HEK293 (cell line): ENCODE results near the gene UBE2C.

Source experiments
- CTCF ChIA-PET: fragments of 350-600 bp; formaldehyde crosslinking; extraction: SDS; loops from one replicate; lab custom pipeline; 2021; ENCODE audit warnings: antibody characterized with exemption; lab: Yijun Ruan, JAX
- POLR2A ChIA-PET: fragments of 300-600 bp; formaldehyde crosslinking; extraction: SDS; loops from one replicate; lab custom pipeline; 2020; ENCODE audit warnings: antibody characterized with exemption, inconsistent platforms; lab: Yijun Ruan, JAX
- H3K27ac ChIP-seq: fragments of 200-500 bp; sonication (Bioruptor generic); 2 replicates; pipeline ENCODE4 v1.5.1; 2014; ENCODE audit warnings: low read depth, low read length, control low read depth, inconsistent platforms; ENCODE audit errors: extremely low read depth
- H3K36me3 ChIP-seq, 2 experiments: fragments of 200-500 bp in 1 of 2; sonication (Bioruptor generic) in 1 of 2; 1 replicate in 1 of 2; 2 replicates in 1 of 2; pipeline ENCODE4 v1.5.1; 2014 to 2017; ENCODE audit warnings: inconsistent platforms in 2 of 2, low read length in 2 of 2; ENCODE audit not compliant: control insufficient read depth in 2 of 2, insufficient read depth in 1 of 2
- H3K4me1 ChIP-seq: fragments of 200-500 bp; sonication (Bioruptor generic); 2 replicates; pipeline ENCODE4 v1.5.1; 2014; ENCODE audit warnings: mild to moderate bottlenecking, low read length, inconsistent platforms; ENCODE audit not compliant: control insufficient read depth, insufficient read depth
- H3K4me3 ChIP-seq: 2 replicates; pipeline ENCODE4 v1.5.1; 2011; ENCODE audit warnings: low read depth, mild to moderate bottlenecking, control low read depth, low read length, moderate library complexity
- H3K9me3 ChIP-seq: fragments of 200-500 bp; sonication (Bioruptor generic); 2 replicates; pipeline ENCODE4 v1.5.1; 2014; ENCODE audit warnings: low read depth, low read length, inconsistent platforms; ENCODE audit not compliant: control insufficient read depth, insufficient read depth
- HOXC10 ChIP-seq: sonication (generic); formaldehyde crosslinking; IDR thresholded peaks from 2 replicates; pipeline ENCODE4 v1.8.1; 2023; ENCODE audit warnings: mild to moderate bottlenecking, missing genetic modification reagents
- IKZF3 ChIP-seq: fragments of 450-650 bp; IDR thresholded peaks from 2 replicates; pipeline ENCODE4 v1.5.0; 2018; ENCODE audit warnings: missing biosample characterization, mild to moderate bottlenecking, missing genetic modification characterization, moderate library complexity
- KLF8 ChIP-seq: fragments of 450-650 bp; formaldehyde crosslinking; IDR thresholded peaks from 2 replicates; pipeline ENCODE4 v1.5.1; 2016; ENCODE audit warnings: missing biosample characterization, missing genetic modification characterization
- KLF9 ChIP-seq: fragments of 450-650 bp; formaldehyde crosslinking; IDR thresholded peaks from 2 replicates; pipeline ENCODE4 v1.5.1; 2016; ENCODE audit warnings: missing biosample characterization, missing genetic modification characterization, low read depth
- WT1 ChIP-seq: fragments of 450-650 bp; formaldehyde crosslinking; IDR thresholded peaks from 2 replicates; pipeline ENCODE4 v1.5.1; 2016; ENCODE audit warnings: missing biosample characterization, missing genetic modification characterization
- ZBTB8A ChIP-seq: fragments of 450-650 bp; formaldehyde crosslinking; IDR thresholded peaks from 2 replicates; pipeline ENCODE4 v1.5.1; 2016; ENCODE audit warnings: missing biosample characterization, missing genetic modification characterization
- ZEB2 ChIP-seq: fragments of 450-650 bp; formaldehyde crosslinking; IDR thresholded peaks from 2 replicates; pipeline ENCODE4 v1.5.1; 2016; ENCODE audit warnings: missing biosample characterization, missing genetic modification characterization
- ZFHX2 ChIP-seq: fragments of 450-650 bp; formaldehyde crosslinking; conservative IDR thresholded peaks from 2 replicates; pipeline ENCODE4 v1.5.1; 2016; ENCODE audit warnings: missing biosample characterization, missing genetic modification characterization
- ZNF114 ChIP-seq: fragments of 450-650 bp; formaldehyde crosslinking; IDR thresholded peaks from 2 replicates; pipeline ENCODE4 v1.5.0; 2017; ENCODE audit warnings: missing biosample characterization, missing genetic modification characterization
- ZNF174 ChIP-seq: fragments of 450-650 bp; formaldehyde crosslinking; IDR thresholded peaks from 2 replicates; pipeline ENCODE4 v1.5.0; 2017; ENCODE audit warnings: missing biosample characterization, mild to moderate bottlenecking, missing genetic modification characterization
- ZNF214 ChIP-seq: fragments of 450-650 bp; formaldehyde crosslinking; IDR thresholded peaks from 2 replicates; pipeline ENCODE4 v1.5.1; 2017; ENCODE audit warnings: missing biosample characterization, mild to moderate bottlenecking, missing genetic modification characterization, borderline replicate concordance
- ZNF248 ChIP-seq: fragments of 450-650 bp; formaldehyde crosslinking; IDR thresholded peaks from 2 replicates; pipeline ENCODE4 v1.5.1; 2017; ENCODE audit warnings: missing biosample characterization, missing genetic modification characterization
- ZNF311 ChIP-seq: fragments of 450-650 bp; formaldehyde crosslinking; IDR thresholded peaks from 2 replicates; pipeline ENCODE4 v1.5.1; 2017; ENCODE audit warnings: missing biosample characterization, missing genetic modification characterization, borderline replicate concordance
- ZNF558 ChIP-seq: fragments of 450-650 bp; formaldehyde crosslinking; IDR thresholded peaks from 2 replicates; pipeline ENCODE4 v1.5.1; 2016; ENCODE audit warnings: missing biosample characterization, missing genetic modification characterization
- ZNF561 ChIP-seq: fragments of 450-650 bp; IDR thresholded peaks from 2 replicates; pipeline ENCODE4 v1.5.1; 2018; ENCODE audit warnings: missing biosample characterization, missing genetic modification characterization, borderline replicate concordance
- ZNF658 ChIP-seq: fragments of 450-650 bp; formaldehyde crosslinking; IDR thresholded peaks from 2 replicates; pipeline ENCODE4; 2016; ENCODE audit warnings: missing biosample characterization, missing genetic modification characterization
- ZNF747 ChIP-seq: fragments of 450-650 bp; formaldehyde crosslinking; IDR thresholded peaks from 2 replicates; pipeline ENCODE4 v1.5.1; 2016; ENCODE audit warnings: missing biosample characterization, missing genetic modification characterization
- ZNF776 ChIP-seq: fragments of 450-650 bp; formaldehyde crosslinking; IDR thresholded peaks from 2 replicates; pipeline ENCODE4 v1.5.0; 2017; ENCODE audit warnings: missing biosample characterization, missing genetic modification characterization, borderline replicate concordance
- ZXDB ChIP-seq: fragments of 450-650 bp; formaldehyde crosslinking; IDR thresholded peaks from 2 replicates; pipeline ENCODE4 v1.5.1; 2016; ENCODE audit warnings: missing biosample characterization, missing genetic modification characterization
- TF ChIP-seq, protein P1 (sequence below): fragments of 450-650 bp; formaldehyde crosslinking; IDR thresholded peaks from 2 replicates; pipeline ENCODE4 v1.5.1; 2017; ENCODE audit warnings: missing biosample characterization, missing genetic modification characterization
- TF ChIP-seq, protein P2 (sequence below): fragments of 450-650 bp; formaldehyde crosslinking; IDR thresholded peaks from 2 replicates; pipeline ENCODE4 v1.5.1; 2017; ENCODE audit warnings: missing biosample characterization, missing genetic modification characterization
- TF ChIP-seq, protein P3 (sequence below): fragments of 450-650 bp; formaldehyde crosslinking; IDR thresholded peaks from 2 replicates; pipeline ENCODE4 v1.5.1; 2016; ENCODE audit warnings: missing biosample characterization, missing genetic modification characterization
- TF ChIP-seq, protein P4 (sequence below): fragments of 450-650 bp; formaldehyde crosslinking; IDR thresholded peaks from 2 replicates; pipeline ENCODE4 v1.5.1; 2016; ENCODE audit warnings: missing biosample characterization, missing genetic modification characterization
- TF ChIP-seq, protein P5 (sequence below): fragments of 450-650 bp; formaldehyde crosslinking; IDR thresholded peaks from 2 replicates; pipeline ENCODE4 v1.5.1; 2016; ENCODE audit warnings: missing biosample characterization, missing genetic modification characterization

Gene UBE2C

DNA sequence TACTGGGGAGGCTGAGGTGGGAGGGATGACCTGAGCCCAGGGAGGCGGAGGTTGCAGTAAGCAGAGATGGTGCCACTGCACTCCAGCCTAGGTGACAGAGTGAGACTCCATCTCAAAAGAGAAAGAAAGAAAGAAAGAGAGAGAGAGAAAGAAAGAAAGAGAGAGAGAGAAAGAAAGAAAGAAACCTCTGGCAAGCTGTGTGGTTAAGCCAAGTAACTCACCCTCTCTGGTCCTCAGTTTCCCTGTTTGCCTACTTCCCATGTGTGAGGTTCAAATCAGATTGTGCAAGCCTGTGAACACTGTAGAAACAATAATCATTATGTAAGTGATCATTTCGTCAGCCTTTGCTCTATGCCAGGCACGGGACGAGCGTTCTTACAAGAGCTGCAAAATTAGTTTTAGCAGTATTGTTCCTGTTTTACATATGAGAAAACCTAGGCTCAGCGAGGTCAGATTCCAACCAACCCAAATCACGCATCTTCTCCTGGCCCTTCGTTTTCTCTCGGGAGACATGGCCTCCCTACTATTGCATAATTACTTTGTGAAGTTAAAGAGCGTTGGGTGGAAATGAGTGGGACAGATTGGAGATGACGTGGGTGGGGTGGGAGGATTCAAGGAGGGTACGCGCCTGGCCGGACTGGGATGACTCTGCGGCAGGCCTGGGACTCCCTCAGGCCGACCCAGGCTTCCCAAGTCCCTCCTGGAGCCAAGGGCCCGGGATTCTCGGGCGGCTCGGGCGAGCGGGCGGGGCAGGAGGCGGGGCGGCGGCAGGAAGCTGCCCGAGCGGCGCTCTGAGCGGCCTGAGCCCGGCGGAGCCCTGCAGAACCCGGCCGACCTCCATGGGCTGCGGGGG, 20.8 kb downstream of the UBE2C start, which contains the start of gene SNX21 (continued):
- TF ChIP-seq, protein P1, sequence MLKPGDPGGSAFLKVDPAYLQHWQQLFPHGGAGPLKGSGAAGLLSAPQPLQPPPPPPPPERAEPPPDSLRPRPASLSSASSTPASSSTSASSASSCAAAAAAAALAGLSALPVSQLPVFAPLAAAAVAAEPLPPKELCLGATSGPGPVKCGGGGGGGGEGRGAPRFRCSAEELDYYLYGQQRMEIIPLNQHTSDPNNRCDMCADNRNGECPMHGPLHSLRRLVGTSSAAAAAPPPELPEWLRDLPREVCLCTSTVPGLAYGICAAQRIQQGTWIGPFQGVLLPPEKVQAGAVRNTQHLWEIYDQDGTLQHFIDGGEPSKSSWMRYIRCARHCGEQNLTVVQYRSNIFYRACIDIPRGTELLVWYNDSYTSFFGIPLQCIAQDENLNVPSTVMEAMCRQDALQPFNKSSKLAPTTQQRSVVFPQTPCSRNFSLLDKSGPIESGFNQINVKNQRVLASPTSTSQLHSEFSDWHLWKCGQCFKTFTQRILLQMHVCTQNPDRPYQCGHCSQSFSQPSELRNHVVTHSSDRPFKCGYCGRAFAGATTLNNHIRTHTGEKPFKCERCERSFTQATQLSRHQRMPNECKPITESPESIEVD (tag by site-specific recombination) = no peak
- TF ChIP-seq HOXC10 (CRISPR knock-in tag) = no peak
- TF ChIP-seq WT1 = peak; percentile 65
- TF ChIP-seq, protein P2, sequence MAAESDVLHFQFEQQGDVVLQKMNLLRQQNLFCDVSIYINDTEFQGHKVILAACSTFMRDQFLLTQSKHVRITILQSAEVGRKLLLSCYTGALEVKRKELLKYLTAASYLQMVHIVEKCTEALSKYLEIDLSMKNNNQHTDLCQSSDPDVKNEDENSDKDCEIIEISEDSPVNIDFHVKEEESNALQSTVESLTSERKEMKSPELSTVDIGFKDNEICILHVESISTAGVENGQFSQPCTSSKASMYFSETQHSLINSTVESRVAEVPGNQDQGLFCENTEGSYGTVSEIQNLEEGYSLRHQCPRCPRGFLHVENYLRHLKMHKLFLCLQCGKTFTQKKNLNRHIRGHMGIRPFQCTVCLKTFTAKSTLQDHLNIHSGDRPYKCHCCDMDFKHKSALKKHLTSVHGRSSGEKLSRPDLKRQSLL (tag by site-specific recombination) = no peak
- peak; percentile 34; the same call in 1 of the 2 replicates for TF ChIP-seq ZXDB
- TF ChIP-seq ZNF214 (tag by site-specific recombination) = no peak
- peak; percentile 97 for TF ChIP-seq ZFHX2 (tag by site-specific recombination)
- no peak for TF ChIP-seq ZNF311 (tag by site-specific recombination)
- no peak for TF ChIP-seq ZNF114 (tag by site-specific recombination)
- TF ChIP-seq ZBTB8A (tag by site-specific recombination) = peak; percentile 92
- TF ChIP-seq ZNF658 (tag by site-specific recombination) = no peak
- TF ChIP-seq ZNF776 (tag by site-specific recombination) = no peak
- peak; percentile 97 for TF ChIP-seq IKZF3
- no peak for TF ChIP-seq ZNF747 (tag by site-specific recombination)
- TF ChIP-seq, protein P3, sequence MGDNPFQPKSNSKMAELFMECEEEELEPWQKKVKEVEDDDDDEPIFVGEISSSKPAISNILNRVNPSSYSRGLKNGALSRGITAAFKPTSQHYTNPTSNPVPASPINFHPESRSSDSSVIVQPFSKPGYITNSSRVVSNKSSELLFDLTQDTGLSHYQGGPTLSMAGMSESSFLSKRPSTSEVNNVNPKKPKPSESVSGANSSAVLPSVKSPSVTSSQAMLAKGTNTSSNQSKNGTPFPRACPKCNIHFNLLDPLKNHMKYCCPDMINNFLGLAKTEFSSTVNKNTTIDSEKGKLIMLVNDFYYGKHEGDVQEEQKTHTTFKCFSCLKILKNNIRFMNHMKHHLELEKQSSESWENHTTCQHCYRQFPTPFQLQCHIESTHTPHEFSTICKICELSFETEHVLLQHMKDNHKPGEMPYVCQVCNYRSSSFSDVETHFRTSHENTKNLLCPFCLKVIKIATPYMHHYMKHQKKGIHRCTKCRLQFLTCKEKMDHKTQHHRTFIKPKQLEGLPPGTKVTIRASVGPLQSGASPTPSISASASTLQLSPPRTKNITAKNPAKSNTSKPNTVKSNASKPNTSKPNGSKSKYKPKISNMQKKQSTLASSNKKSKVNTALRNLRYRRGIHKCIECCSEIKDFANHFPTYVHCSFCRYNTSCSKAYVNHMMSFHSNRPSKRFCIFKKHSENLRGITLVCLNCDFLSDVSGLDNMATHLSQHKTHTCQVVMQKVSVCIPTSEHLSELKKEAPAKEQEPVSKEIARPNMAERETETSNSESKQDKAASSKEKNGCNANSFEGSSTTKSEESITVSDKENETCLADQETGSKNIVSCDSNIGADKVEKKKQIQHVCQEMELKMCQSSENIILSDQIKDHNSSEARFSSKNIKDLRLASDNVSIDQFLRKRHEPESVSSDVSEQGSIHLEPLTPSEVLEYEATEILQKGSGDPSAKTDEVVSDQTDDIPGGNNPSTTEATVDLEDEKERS = peak; percentile 3; the same call in 1 of the 2 replicates
- TF ChIP-seq, all 188 proteins: peak for 21

DNA sequence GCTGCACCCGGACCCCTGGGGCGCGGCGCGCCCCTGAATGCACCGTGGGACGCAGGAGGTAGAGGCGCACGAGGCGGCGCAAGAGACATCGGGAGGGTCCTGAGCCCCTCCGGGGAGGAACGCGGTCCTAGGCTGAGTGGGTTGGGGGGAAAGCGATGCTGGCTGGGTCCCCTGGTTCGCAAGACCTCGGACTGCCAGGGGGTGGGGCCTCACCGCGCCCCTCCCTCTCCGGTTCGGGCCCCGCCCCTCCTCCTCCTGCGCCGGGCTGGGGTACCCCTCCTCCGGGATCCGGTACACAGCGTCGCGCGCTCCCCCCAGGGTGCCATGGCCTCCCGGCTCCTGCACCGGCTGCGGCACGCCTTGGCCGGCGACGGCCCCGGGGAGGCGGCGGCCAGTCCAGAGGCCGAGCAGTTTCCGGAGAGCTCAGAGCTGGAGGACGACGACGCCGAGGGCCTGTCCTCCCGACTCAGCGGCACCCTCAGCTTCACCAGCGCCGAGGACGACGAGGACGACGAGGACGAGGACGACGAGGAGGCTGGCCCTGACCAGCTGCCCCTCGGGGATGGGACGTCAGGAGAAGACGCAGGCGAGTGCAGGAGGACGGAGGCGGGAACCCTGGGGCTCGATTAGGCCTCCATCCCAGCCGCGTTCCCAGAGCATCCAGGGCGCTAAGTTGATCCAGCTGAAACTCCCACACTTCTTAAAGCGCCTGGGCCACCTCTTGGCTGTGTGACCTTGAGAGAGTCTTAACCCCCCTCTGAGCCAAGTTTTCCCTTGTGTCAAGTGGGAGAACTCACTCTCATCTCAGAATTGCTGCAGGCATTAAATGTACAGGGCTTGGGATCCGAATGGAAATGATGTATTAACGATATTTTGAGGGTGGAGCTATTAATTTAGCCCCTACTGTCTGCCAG, 21.7 kb downstream of the UBE2C start:
- CTCF ChIA-PET = interaction anchor here (0.6 to 2.0 kb wide), 3 partner anchors 10 to 1953 kb away, joined by 4 to 8 read pairs (median 4); no protein-coding TSS in a partner anchor
- Histone ChIP-seq H3K27ac (peak overlapping the region; percentile 46), H3K4me1 (no peaks in the 10 kb centered on the region; the same call in 1 of the 2 replicates)
- TF ChIP-seq ZNF311 (tag by site-specific recombination) (no peak), ZNF561 (tag by site-specific recombination) (peak; percentile 88; the same call in 1 of the 2 replicates), ZNF248 (tag by site-specific recombination) (no peak), ZEB2 (tag by site-specific recombination) (peak; percentile 44; the same call in 1 of the 2 replicates), KLF9 (peak; percentile 84), ZNF558 (tag by site-specific recombination) (no peak), ZNF174 (no peak), KLF8 (tag by site-specific recombination) (peak; percentile 53; the same call in 1 of the 2 replicates)
- TF ChIP-seq, protein P4, sequence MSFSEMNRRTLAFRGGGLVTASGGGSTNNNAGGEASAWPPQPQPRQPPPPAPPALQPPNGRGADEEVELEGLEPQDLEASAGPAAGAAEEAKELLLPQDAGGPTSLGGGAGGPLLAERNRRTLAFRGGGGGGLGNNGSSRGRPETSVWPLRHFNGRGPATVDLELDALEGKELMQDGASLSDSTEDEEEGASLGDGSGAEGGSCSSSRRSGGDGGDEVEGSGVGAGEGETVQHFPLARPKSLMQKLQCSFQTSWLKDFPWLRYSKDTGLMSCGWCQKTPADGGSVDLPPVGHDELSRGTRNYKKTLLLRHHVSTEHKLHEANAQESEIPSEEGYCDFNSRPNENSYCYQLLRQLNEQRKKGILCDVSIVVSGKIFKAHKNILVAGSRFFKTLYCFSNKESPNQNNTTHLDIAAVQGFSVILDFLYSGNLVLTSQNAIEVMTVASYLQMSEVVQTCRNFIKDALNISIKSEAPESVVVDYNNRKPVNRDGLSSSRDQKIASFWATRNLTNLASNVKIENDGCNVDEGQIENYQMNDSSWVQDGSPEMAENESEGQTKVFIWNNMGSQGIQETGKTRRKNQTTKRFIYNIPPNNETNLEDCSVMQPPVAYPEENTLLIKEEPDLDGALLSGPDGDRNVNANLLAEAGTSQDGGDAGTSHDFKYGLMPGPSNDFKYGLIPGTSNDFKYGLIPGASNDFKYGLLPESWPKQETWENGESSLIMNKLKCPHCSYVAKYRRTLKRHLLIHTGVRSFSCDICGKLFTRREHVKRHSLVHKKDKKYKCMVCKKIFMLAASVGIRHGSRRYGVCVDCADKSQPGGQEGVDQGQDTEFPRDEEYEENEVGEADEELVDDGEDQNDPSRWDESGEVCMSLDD (tag by site-specific recombination) = peak; percentile 88
- TF ChIP-seq, protein P5, sequence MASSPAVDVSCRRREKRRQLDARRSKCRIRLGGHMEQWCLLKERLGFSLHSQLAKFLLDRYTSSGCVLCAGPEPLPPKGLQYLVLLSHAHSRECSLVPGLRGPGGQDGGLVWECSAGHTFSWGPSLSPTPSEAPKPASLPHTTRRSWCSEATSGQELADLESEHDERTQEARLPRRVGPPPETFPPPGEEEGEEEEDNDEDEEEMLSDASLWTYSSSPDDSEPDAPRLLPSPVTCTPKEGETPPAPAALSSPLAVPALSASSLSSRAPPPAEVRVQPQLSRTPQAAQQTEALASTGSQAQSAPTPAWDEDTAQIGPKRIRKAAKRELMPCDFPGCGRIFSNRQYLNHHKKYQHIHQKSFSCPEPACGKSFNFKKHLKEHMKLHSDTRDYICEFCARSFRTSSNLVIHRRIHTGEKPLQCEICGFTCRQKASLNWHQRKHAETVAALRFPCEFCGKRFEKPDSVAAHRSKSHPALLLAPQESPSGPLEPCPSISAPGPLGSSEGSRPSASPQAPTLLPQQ = 0 out of 2 replicates have a peak, but pooled peaks have one; percentile 31

More for the DNA sequence above, 21.7 kb downstream of the UBE2C start:
- no peaks in the 10 kb centered on the region for H3K9me3 ChIP-seq
- H3K4me3 ChIP-seq = peak overlapping the region; percentile 48
- H3K36me3 ChIP-seq = peaks cover 0 to 8% of the 10 kb centered on the region in 2 experiments; a peak in 1 of 3 replicates
- POLR2A ChIA-PET = interaction anchor here (0.8 to 1.5 kb wide), 5 partner anchors 15 to 137 kb away, joined by 3 to 4 read pairs (median 3); partner anchors contain the start of gene ACOT8
